Stimulated activated naive CD8-positive, alpha-beta T cell treated with anti-CD3 and anti-CD28 coated beads, Interleukin-15, Interleukin-2, amounts not matched to agents 100 U/mL and 50 U/mL, for 24 hours (primary cell): ENCODE data around the gene IRF1.
A peak's percentile ranks its signal among the peaks of the same experiment; 100 is the strongest.
"Not testable (repeated sequence)": the region's sequence is repeated elsewhere in the genome, so short reads cannot be mapped to it uniquely, and the experiment has no call there.

Experiments used
- ATAC-seq: fragments of 150-1000 bp; cut with Tn5 transposase; one replicate; pipeline ENCODE4 v1.10.0; 2021
- DNase-seq: peaks from one replicate; pipeline ENCODE4 v3.0.0; 2021

Gene IRF1

DNA sequence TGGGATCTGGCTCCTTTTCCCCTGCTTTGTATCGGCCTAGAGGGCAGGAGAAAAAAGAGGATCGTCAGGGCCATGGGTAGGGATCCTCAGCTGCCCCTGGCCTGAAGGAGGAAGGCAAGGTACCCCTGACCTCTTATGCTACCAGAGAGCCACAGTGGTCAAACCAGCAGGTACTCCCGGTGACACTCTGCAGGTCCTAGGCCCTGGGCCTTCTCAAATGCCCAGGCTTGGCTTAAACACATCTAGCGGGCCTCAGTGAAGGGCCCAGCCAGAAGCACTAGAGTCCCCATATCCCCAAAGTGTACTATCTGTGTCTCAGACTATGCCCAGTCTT is 3.5 kb downstream of the IRF1 start:
- no peak for ATAC-seq
- no peak for DNase-seq

DNA sequence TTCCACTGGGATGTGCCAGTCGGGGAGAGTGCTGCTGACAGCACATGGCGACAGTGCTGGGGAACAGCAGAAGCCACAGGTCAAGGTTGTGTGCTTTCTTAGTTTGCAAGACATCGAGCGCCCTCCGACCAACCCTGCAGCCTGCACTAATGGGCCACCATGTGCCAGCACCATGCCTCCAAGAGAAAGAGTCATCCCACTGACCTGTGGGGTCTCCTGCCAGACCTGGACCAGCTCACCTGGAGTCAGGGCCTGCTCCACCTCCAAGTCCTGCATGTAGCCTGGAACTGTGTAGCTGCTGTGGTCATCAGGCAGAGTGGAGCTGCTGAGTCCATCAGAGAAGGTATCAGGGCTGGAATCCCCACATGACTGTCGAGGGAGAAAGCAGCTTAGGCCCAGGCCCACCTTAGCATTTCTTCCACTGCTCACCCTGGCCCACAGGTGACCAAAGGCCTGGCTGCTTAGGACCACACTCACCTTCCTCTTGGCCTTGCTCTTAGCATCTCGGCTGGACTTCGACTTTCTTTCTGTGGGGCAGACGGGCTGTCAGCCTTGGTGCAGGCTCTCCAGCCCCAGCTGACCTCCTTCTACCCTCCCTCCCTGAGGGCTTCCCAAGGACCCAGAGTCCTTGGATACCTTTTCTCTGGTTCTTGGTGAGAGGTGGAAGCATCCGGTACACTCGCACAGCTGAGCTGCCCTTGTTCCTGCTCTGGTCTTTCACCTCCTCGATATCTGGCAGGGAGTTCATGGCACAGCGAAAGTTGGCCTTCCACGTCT is 4.1 kb downstream of the IRF1 start:
- DNase-seq = peak; percentile 4
- no peak for ATAC-seq

DNA sequence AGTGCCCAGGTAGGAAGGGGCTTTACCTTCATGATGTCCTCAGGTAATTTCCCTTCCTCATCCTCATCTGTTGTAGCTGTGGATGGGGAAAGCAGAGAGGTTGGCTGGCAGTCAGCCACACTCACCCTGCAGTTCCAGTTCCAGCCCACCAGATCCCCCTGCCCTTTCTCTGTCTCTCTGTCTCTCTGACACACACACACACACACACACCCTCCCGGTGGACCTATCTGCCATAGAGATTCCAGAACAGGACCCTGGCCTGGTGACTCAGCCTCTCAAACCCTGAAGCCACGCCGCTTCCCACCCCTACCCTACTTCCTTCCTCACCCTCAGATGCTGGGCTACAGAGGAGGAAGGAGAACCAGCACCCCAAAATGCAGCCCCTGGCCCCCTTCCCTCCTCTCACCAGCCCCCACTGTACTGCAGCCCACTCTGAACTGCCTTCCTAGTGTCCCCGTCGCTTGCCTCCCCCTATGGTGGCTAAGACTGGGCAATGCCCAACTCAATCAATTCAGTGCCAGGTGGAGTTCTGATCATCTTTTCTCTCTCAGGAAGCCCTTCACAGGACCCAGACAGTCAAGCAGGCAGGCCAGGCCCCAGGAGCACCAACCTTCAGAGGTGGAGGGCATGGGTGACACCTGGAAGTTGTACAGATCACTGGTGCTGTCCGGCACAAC is 4.8 kb downstream of the IRF1 start:
- peak; percentile 14 for DNase-seq
- no peak for ATAC-seq

DNA sequence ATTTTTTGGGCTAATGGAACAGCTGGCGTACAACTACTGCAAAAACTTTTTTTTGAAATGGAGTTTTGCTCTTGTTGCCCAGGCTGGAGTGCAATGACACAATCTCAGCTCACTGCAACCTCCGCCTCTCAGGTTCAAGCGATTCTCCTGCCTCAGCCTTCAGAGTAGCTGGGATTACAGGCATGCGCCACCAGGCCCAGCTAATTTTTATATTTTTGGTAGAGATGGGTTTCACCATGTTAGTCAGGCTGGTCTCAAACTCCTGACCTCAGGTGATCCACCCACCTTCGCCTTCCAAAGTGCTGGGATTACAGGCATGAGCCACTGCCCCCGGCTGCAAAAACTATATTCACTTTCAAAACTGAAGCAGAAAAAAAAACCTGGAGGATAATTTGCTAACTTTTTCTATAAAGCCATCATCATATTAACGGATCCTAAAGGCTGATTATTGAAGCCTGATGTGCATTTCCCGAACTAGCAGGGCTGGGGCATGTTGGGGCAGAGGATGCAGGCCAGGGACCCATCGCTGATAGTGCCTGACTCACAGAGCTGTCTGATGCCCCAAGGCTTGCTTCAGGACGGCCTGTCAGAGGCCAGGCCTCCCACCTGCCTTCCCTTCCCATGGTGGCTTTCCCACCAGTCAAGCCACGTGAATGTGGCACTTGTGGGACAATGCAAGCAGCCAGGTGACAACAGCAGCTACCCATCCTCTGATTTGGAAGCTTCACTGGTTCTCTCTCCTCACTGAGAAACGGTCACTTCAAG is 5.5 kb downstream of the IRF1 start:
- DNase-seq = peak; percentile 5
- not testable (repeated sequence) for ATAC-seq

DNA sequence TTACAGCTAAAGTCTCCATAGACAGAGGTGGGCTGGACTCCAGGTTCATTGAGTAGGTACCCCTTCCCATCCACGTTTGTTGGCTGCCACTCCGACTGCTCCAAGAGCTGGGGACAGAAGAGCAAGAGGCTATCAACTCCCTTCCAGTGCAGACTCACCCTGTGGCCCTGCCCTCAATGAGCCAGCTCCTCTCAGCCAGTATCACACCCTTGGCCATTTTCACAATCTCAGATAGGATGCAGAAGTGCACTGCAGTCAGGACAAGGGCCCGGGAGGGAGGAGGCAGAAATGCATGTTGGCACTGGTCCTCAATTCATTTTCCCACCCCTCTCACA is 6.2 kb downstream of the IRF1 start:
- peak; percentile 3 for DNase-seq

DNA sequence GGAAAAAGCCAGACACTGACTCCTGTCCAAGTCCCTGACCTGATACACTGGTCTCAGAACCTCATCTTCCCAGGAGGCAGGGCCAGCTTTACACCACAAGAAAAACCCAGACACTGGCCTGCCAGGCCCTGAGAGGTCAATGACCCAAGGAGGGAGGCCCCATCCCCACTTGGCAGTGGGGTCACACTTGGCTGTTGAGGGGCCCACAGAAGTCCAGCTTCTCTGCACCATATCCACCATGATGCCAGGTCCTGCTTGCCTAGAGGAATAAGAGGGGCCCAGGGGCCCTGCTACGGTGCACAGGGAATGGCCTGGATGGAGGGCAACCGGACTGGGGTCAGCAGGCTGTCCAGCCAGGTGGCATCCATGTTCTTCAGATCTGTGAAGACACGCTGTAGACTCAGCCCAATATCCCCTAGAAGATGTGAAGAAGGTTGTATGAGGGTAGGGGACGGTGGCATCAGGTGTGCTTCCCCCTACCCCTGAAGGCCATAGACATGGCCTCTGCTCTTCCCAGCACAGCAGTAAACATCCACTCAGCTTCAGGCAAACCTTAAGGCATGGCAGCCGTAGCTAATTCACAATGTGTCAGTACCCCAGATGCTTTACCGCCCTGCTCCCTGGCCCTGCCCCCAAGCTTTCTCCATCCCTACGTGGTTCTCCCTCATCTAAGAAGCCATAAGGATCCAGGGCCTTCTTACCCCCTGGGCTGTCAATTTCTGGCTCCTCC is 6.7 kb downstream of the IRF1 start:
- DNase-seq (peak; percentile 6), ATAC-seq (no peak)

More for the DNA sequence above, 6.2 kb downstream of the IRF1 start:
- no peak for ATAC-seq

DNA sequence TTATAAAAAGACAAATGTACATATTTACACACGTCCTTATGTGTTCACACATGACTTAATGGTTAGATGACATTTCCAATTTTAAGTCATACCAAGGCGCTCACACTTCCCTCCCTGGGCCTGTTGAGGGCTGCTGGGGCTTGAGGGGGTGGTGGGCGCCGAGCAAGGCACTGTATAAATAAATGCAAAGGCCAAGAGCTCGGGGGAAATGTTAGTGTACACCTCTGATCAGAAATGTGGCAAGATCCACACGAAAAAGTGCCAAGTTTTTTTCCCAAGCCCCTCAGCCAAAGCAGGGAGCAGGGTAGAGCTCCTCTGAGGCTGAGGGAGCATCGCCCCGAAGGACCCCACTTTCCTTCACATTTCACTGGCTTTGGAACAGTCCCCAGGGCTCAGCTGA is 7.5 kb downstream of the IRF1 start:
- DNase-seq (no peak), ATAC-seq (no peak)

DNA sequence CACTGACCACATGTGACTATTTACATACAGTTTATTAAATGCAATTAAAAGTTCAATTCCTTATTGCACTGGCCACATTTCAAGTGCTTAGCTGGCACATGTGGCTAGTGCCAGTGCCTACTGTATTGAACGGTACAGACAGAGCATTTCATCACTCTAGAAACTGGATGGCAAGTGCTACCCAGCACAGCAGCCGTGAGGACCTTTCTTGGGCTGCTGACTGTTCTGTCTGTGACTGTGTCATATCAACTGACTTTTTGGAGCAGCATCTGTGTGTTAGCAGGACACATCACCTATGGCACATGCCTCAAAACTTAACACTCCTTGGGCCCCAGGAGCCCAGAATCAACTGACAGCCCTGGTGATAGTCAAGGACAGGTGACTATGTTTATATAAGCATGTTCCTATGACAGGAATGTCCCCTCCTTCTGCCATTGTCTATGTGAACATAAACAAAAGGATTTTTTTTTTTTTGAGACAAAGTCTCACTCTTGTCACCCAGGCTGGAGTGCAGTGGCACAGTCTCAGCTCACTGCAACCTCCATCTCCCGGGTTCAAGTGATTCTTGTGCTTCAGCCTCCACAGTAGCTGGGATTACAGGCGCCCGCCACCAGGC is 8.9 kb downstream of the IRF1 start:
- ATAC-seq (peak; percentile 15), DNase-seq (no peak)

DNA sequence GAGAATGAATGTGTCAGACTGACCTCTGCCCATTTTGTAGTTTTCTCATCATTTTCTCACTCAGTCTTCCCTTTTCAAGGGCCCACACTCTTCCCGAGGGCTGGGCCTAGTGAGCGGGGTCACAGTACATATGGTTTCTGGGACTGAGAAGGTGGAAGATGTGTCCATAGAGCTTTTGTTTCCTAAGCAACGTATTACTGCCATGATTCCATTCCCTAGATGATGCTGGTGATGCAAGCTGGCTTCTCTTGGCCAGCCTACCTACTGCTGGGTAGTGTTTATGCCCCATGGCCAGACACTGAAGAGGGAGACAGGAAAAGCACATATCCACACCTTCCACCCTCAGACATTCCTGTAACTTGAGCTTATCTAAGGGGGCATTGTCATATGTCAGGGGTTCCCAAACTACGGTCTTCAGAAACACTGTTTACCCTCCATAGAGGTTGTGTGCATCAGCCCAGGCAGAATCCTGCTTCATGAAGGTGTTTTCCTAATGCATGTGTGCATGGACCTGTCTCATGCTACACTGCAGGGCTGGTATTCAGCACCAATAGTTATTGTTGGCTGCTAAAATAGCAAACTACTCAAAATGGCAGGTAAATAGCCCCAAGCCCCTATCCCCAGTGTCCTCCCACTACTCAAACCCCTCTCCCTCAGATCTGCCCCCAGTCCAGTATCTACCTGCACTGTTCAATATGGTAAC is 9.5 kb downstream of the IRF1 start:
- ATAC-seq (peak; percentile 9), DNase-seq (no peak)

DNA sequence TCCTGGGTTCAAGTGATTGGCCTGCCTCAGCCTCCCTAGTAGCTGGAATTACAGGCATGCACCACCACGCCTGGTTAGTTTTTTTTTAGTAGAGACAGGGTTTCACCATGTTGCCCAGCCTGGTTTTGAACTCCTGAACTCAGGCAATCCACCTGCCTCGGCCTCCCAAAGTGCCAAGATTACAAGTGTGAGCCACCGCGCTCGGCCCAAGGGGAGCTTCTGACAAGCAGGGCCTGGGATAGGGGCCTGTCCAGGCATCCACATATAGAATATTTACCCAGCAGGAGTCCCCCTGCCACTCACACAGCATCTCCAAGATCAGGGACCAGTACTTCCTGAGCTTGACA is 10.1 kb downstream of the IRF1 start:
- DNase-seq (no peak), ATAC-seq (peak; percentile 0)

DNA sequence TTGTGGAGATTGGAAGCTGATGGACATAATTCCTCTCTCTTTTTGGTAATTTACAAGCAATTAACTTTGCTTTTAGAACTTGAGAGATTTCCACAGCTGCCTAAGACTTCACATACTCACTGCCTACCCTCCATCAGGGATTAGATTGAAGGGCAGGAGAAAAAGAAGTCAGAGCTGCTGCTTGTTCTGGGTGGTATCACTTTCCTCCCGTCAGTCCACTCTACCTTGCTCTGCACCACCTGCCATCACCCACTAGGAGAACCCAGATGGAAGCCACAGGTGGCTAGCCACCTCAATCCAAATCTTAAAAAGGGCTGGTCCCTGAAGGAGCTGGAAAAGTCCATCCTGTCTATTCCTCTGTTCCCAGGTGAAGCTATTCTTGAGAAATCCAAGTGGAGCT is 10.5 kb downstream of the IRF1 start:
- DNase-seq (no peak), ATAC-seq (no peak)

DNA sequence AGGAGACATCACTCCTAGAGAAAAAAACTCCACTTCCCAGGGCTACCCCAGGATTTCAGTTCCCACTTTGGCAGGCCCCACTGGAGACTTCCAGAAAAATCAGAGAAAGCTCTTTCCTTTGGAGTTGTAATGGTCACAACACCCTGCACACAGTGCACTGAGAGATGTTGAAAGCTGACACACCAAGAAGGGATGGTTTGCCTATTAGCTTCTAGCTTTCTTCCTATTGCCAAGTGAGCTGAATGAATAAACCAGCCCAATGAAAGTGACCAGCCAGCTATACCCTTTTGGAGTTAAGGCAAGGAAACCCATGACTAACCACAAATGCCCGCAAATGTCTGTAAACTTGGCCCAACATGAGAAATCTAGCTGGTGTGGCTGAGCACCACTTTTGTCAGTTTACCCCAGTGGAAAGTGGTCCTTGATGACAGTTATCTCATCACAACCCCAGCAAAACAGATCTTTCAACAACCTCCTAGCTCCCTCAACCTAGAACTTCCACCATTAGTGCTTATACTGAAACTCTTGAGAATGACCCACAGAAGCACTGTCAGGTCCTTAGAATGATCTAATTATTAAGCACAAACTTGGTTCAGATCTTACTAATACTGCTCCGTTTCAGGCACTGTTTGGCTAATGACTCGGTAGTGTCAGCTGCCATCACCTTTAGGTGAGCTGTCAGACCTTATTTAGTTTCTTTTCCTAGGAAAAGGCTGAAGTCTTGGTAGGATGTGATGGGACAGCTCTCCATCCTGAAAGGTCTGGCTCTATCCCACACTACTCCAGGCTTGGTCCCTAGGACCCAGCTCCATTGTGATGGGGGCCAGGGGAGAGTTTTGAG is 11.2 kb downstream of the IRF1 start:
- DNase-seq = no peak
- peak; percentile 12 for ATAC-seq

DNA sequence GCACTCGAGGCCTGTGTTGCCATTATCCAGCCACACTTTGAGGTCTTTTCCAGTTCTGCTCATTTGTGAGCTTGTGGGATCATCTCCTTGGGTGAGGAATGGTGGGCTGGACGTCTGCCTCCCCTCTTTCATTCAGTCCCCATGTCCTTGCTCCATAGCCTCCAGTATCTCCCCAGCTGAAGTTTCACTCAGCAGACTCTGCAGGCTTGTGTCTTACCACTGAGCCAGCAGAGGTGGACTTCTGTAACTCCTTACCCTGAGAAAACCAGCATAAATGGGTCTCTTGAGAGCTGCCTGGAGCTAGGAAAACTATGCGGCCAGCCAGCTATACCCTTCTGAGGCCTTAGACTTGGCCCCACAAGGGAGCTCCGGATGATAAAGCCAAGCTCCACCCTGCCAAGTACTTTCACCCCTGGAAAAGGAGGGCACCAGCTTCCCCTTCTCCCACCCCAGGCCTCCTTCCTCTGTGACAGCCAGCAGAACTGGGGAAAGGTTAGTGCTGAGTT is 12.2 kb downstream of the IRF1 start:
- ATAC-seq (no peak), DNase-seq (no peak)

DNA sequence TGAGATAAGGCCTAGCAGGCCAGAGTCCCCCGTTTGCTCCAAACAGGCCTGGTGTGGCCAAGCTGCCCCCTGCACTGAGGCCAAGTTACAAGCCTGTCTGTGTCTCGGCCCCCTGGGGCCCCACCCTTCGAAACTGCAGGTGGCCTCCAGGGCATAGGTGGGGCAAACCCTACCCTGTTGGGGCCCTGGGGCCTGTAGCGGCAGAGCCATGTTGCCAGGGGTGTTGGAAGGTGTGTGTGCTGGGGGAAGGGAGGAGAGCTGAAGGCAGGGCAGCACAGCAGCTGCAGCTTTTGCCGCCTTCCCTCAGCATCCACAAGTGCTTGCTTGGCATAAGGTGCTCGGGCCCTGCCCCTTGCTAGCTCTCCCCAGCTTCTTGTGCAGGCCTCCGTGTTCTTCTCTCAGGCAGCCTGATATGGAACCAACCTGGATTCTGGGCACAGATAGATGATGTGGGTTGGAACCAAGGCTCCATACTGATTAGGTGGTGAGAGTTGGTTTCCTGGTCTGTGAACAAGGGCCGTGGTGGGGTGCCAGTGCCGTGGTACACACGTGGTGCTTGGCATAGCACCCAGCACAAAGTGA is 12.7 kb downstream of the IRF1 start:
- ATAC-seq (no peak), DNase-seq (no peak)

DNA sequence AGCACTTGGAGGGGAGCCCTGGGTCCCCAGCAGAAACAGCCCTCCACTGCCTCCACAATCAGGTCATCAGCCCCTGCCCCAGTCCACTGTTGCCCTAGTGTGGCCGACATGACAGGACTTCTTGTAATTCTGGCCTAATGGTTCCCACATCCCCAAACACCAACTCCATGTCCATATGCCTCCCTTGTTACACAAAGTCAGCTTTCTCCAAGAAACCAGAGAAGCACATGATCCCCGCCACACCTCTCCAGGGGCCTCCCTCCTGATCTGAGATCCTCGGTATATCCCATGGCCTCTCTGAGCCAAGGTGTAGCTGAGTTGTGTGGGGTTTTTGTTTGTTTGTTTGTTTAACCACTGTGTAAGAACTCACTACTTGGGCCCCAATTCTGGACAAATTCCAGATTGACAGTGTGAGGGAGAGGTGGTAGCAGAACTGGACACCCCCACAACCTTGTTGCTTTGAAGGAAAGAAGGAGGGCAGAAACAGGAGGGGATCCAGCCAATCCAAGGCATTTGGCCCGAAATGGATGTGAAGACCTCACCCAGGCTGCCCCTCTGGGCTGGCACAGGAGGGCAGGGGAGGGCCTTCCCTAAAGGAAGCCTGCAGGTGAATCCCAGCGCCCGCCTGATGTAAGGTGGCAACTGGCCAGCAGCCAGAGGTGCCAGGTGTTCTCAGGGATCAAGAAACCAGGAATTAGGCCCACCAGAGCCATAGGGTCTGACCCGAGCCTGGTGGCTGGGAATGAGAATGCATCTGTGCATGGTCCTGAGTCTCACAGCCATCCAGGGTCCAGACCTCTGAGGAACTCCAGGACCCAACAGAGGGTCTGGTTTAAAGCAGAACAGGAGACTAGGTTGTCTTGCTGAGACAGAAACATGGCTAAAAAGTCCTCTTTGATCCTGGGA is 13.4 kb downstream of the IRF1 start:
- ATAC-seq = no peak
- no peak for DNase-seq

DNA sequence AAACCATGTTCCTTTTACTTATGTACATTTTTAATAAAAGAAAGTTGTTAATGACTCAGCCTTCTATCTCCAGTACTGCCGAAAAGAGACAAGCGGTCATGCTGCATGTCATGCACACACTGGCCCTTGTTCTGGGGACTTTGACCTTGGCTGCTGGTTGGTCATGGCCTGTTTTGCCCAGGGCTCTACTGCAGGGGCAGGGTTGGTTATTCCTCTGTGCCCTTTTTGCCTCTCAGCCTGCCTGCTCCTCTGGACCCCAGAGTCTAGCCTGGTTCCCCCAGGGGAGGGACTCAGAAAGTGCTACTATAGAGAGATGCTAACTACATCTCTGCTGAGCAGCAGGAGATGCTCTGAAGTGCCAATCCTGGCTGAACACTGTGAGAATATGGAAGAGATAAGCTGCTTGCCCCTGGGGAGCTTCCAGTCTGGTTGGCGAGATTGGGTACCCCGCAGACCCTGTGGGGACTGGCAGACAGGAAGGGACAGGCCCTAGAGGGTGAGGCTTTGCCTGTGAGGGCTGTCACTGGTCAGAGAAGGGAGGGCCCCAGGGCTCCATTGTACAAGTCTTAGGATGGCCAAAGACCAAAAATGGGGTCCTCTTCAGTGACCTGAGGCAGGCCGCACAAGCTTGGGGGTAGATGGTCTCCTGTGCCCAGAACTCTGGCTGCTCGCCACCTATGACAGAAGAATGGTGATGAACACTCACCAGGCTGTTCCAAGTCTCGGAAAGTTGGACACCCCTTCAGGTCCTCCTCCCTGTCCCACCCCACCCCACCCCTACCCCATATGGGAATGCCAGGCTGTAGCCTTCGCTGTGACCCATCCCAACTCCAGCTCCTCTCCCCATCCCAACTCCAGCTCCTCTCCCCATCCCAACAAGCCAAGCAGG is 14.3 kb downstream of the IRF1 start:
- no peak for DNase-seq
- ATAC-seq = no peak

DNA sequence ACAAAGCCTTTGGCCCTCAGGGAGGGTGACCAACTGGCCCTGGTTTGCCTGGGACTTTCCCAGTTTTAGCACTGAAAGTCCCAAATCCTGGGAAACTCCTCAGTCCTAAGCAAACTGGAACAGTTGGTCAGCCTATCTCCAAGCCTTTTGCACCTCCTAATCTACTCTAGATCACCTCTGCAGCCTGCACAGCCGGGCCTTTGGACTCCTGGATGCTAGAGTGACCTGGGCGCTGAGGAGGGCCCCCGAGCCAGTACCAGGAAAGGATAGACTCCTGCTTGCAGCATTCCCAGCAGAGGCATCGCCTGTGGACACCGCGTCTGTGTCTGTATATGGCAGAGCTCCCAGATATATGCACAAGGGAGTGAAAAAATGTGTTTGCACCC is 15.1 kb downstream of the IRF1 start:
- DNase-seq (no peak), ATAC-seq (no peak)

DNA sequence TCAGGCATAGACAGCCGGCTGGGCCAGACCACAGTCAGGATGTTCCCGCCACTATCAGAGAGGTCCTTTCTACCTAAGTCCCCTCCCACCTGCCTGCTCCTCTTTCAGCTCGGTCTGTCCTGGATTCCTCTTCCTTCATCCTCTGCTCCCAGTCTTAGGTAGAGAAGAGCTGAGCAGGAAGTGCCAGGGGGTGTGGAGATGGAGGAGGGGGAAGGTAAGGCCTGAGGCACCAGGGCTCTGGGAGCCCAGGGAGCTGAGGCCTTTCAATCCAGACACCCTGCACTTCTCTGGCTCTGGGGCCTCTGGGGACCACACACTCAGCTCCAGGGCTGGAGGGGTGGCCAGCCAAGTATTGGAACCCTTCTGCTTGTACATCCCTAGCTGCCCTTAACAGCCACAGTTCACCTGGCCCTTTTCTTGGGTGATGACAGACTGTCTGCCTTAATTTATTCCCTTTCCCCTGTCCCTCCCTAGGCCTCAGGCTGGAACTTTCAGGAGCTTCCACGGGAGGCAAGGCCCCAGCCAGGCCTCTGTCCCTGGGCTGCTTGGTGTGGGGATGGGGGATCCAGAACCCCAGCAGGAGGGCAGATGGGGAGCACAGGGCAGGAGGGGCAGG is 15.6 kb downstream of the IRF1 start:
- DNase-seq (no peak), ATAC-seq (no peak)
